Measurements from ENCODE around the gene COLEC12.

DNA sequence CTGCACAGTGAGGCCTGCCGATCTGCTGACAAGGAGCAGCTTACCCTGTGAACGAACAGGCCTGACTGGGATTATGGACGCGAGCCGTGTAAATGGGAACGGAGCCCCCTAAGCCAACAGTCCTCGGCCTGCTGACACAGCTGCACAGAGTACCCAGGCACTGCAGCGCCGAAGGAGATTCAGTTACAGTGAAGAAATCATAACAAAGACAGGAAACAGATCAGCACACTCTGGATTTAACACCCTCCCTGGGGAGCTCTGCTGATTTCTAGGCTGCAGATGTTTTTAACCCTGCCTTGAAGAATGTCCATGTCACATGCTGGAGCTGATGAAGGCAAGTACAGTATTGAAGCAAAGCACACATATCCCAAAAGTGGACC lies 43.4 kb downstream of the COLEC12 start:
- TF ChIP-seq EZH2 (IDR thresholded peaks at IDR 0.05; ENCODE audit: borderline replicate concordance), result no peak
- TF ChIP-seq, protein P1, sequence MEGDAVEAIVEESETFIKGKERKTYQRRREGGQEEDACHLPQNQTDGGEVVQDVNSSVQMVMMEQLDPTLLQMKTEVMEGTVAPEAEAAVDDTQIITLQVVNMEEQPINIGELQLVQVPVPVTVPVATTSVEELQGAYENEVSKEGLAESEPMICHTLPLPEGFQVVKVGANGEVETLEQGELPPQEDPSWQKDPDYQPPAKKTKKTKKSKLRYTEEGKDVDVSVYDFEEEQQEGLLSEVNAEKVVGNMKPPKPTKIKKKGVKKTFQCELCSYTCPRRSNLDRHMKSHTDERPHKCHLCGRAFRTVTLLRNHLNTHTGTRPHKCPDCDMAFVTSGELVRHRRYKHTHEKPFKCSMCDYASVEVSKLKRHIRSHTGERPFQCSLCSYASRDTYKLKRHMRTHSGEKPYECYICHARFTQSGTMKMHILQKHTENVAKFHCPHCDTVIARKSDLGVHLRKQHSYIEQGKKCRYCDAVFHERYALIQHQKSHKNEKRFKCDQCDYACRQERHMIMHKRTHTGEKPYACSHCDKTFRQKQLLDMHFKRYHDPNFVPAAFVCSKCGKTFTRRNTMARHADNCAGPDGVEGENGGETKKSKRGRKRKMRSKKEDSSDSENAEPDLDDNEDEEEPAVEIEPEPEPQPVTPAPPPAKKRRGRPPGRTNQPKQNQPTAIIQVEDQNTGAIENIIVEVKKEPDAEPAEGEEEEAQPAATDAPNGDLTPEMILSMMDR (IDR thresholded peaks at IDR 0.05; ENCODE audit: poor library complexity), result no peak
